Breast epithelium (tissue), 4 donors: ENCODE data around the gene SNTB2. TPM values are rescaled to one million over a fixed set of nuclear protein-coding genes. Genes with fewer than 3 reads are reported as not detected.

ENCODE experiments used
- DNase-seq, 2 donors: peaks; one replicate each; pipeline ENCODE4 v3.0.0-alpha.2; 2019; ENCODE audit warnings: low spot score in 2 of 2
- H3K27ac ChIP-seq, 2 donors: fragments of 200-600 bp; sonication (generic) in 1 of 2; one replicate each; pipeline ENCODE4 v1.5.1; 2016 to 2019; ENCODE audit warnings: mild to moderate bottlenecking in 1 of 2
- H3K27me3 ChIP-seq, 2 donors: fragments of 200-600 bp; sonication (generic) in 1 of 2; one replicate each; pipeline versions ENCODE4 v1.5.1 to v1.6.0; 2017 to 2019; ENCODE audit warnings: control low read depth in 1 of 2, mild to moderate bottlenecking in 1 of 2
- H3K36me3 ChIP-seq: fragments of 200-600 bp; one replicate; pipeline ENCODE4 v1.5.1; 2019
- H3K4me1 ChIP-seq, 2 donors: fragments of 200-600 bp; sonication (generic); one replicate each; pipeline ENCODE4 v1.5.1; 2016 to 2019; ENCODE audit warnings: control low read depth in 1 of 2
- H3K4me3 ChIP-seq, 3 donors: fragments of 200-600 bp; sonication (generic); 1 replicate in 2 of 3; 2 replicates in 1 of 3; pipeline ENCODE4 v1.5.1; 2016 to 2019; ENCODE audit warnings: mild to moderate bottlenecking in 3 of 3, moderate library complexity in 2 of 3
- H3K9me3 ChIP-seq, 2 donors: fragments of 200-600 bp; sonication (generic) in 1 of 2; one replicate each; pipeline ENCODE4 v1.5.1; 2016 to 2019; ENCODE audit warnings: control low read depth in 1 of 2
- POLR2A ChIP-seq: fragments of 450-650 bp; IDR thresholded peaks from one replicate; pipeline ENCODE4 v1.6.1; 2016; ENCODE audit warnings: antibody characterized with exemption, mild to moderate bottlenecking, moderate library complexity
- POLR2AphosphoS5 ChIP-seq, 3 donors: sonication (generic); formaldehyde crosslinking; IDR thresholded peaks; one replicate each; pipeline ENCODE4 v1.6.1; 2017; ENCODE audit warnings: antibody characterized with exemption in 3 of 3
- intact Hi-C: fragments of 100-400 bp; cut with DNase I; formaldehyde crosslinking; loops from one replicate; pipeline ENCODE4 v1.15.1; 2023; ENCODE audit warnings: low total_unique reads
- total RNA-seq, 3 donors: library from RNA; depleted of rRNA; stranded (reverse); fragments of >200 nt; gene quantifications; one replicate each; pipeline ENCODE4 v1.1.0, GENCODE V29; 2016
- TF ChIP-seq, protein P1 (sequence below), 3 donors: fragments of 450-650 bp; IDR thresholded peaks; one replicate each; pipeline ENCODE4 v1.5.1; 2016 to 2017; ENCODE audit warnings: antibody characterized with exemption in 3 of 3, mild to moderate bottlenecking in 3 of 3, moderate library complexity in 3 of 3

Gene SNTB2
- total RNA-seq, 3 donors from 2014 or later = 29.8 to 78.1 (median 36.6) TPM

DNA sequence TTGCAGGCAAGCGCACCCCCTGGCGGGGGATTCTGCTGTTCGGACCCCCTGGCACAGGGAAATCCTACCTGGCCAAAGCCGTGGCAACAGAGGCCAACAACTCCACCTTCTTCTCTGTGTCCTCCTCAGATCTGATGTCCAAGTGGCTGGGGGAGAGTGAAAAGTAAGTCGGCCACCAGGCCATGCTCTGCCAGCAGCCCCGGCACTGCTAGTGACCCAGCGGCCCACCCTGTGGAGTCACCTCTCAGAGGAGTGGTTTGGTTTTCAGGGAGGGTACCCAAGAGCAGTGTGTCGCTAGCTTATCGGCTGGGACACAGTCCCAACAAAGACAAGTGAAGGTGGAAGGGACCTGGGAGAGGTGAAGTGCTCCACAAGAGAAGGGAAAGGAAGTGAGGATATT, 132.4 kb downstream of the SNTB2 start:
- Histone ChIP-seq H3K36me3 (peaks cover 28% of the 10 kb centered on the region), H3K27ac (no peak overlapping the region), H3K4me1 (no peaks in the 10 kb centered on the region), H3K27me3 (no peaks in the 10 kb centered on the region), H3K9me3 (no peaks in the 10 kb centered on the region), H3K4me3 (no peak overlapping the region)
- intact Hi-C loops = loop anchor here (10.0 kb wide), 1 partner anchor 165 kb away; no protein-coding TSS in a partner anchor
- TF ChIP-seq POLR2A (no peak), POLR2AphosphoS5 (IDR thresholded peaks at IDR 0.05) (no peak)
- TF ChIP-seq, protein P1, sequence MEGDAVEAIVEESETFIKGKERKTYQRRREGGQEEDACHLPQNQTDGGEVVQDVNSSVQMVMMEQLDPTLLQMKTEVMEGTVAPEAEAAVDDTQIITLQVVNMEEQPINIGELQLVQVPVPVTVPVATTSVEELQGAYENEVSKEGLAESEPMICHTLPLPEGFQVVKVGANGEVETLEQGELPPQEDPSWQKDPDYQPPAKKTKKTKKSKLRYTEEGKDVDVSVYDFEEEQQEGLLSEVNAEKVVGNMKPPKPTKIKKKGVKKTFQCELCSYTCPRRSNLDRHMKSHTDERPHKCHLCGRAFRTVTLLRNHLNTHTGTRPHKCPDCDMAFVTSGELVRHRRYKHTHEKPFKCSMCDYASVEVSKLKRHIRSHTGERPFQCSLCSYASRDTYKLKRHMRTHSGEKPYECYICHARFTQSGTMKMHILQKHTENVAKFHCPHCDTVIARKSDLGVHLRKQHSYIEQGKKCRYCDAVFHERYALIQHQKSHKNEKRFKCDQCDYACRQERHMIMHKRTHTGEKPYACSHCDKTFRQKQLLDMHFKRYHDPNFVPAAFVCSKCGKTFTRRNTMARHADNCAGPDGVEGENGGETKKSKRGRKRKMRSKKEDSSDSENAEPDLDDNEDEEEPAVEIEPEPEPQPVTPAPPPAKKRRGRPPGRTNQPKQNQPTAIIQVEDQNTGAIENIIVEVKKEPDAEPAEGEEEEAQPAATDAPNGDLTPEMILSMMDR (IDR thresholded peaks at IDR 0.05) = no peak
- no peak for DNase-seq

GRCh38 chr16:69319826-69320739, 133.1 kb downstream of the SNTB2 start:
- no peak overlapping the region for H3K4me3 ChIP-seq
- no peaks in the 10 kb centered on the region for H3K27me3 ChIP-seq
- intact Hi-C loops = loop anchor here (10.0 kb wide), 1 partner anchor 165 kb away; no protein-coding TSS in a partner anchor
- H3K4me1 ChIP-seq = no peaks in the 10 kb centered on the region
- H3K27ac ChIP-seq = no peak overlapping the region
- DNase-seq = no peak
- no peaks in the 10 kb centered on the region for H3K9me3 ChIP-seq
- H3K36me3 ChIP-seq = peaks cover 28% of the 10 kb centered on the region
- TF ChIP-seq, protein P1 (IDR thresholded peaks at IDR 0.05) = no peak
- TF ChIP-seq POLR2AphosphoS5 (IDR thresholded peaks at IDR 0.05) = no peak
- TF ChIP-seq POLR2A = no peak

DNA sequence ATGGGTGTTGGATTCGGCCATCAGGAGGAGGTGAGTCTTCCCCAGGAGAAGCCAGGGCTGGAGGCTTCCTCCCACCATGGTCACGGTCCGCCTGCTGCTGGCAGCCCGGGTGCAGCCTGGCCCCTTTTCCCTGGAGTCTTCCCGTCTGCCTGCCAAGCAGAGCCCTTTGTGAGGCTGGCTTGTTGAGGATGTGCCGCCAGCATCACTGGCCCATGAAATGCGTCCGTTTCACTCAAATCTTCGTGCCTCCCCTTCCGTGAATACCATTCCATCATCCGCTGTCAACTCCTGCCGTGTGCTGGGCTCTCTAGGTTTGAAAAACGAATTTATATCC, 133.7 kb downstream of the SNTB2 start:
- TF ChIP-seq, protein P1 (IDR thresholded peaks at IDR 0.05) = no peak
- TF ChIP-seq POLR2A (no peak), POLR2AphosphoS5 (IDR thresholded peaks at IDR 0.05) (no peak)
- Histone ChIP-seq H3K4me3 (no peak overlapping the region), H3K27me3 (no peaks in the 10 kb centered on the region), H3K27ac (no peak overlapping the region), H3K36me3 (peaks cover 28% of the 10 kb centered on the region), H3K9me3 (no peaks in the 10 kb centered on the region), H3K4me1 (no peaks in the 10 kb centered on the region)
- DNase-seq = no peak
- intact Hi-C loops = no loop called here

DNA sequence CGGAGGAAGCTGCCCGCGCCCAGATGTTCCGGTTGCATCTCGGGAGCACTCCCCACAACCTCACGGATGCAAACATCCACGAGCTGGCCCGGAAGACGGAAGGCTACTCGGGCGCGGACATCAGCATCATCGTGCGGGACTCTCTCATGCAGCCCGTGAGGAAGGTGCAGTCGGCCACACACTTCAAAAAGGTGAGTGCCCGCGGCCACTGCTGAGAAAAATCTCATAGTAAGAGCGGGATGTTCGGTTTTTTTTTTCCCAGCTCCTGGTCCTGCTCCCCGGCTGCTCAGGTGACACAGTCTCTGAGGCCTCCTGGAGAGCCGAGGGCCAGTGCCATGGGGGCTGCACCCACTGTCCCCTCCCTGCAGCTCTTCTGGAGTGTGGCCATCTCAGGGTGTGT, 134.1 kb downstream of the SNTB2 start:
- H3K36me3 ChIP-seq = peaks cover 28% of the 10 kb centered on the region

DNA sequence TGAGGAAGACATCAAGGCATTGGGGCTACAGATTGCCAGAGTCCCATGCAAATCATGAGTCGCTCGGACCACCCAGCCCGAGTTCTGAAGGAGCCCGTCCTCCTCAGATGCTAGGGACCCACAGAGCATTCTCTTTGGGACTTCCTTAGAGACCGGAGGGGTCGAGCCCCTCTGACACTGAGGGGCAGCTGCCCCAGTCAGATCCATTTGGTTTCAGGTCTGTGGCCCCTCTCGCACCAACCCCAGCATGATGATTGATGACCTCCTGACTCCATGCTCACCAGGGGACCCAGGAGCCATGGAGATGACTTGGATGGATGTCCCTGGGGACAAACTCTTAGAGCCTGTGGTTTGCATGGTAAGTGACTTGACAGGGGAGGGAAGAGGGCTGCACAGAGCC, 135.4 kb downstream of the SNTB2 start:
- intact Hi-C loops = no loop called here
- no peaks in the 10 kb centered on the region for H3K9me3 ChIP-seq
- H3K27me3 ChIP-seq = no peaks in the 10 kb centered on the region
- no peak overlapping the region for H3K4me3 ChIP-seq
- peaks cover 22% of the 10 kb centered on the region for H3K36me3 ChIP-seq
- no peak overlapping the region for H3K27ac ChIP-seq
- no peaks in the 10 kb centered on the region for H3K4me1 ChIP-seq
- no peak for TF ChIP-seq POLR2A
- DNase-seq = no peak

More for the DNA sequence above, 134.1 kb downstream of the SNTB2 start:
- Histone ChIP-seq H3K27ac (no peak overlapping the region), H3K9me3 (no peaks in the 10 kb centered on the region), H3K27me3 (no peaks in the 10 kb centered on the region), H3K4me1 (no peaks in the 10 kb centered on the region), H3K4me3 (no peak overlapping the region)
- intact Hi-C loops = no loop called here
- TF ChIP-seq POLR2AphosphoS5 (IDR thresholded peaks at IDR 0.05) (no peak), POLR2A (no peak)
- TF ChIP-seq, protein P1 (IDR thresholded peaks at IDR 0.05) = no peak
- no peak for DNase-seq
